SH-SY5Y (cell line): ENCODE results near the gene HMCN2.

ENCODE experiments used
- GATA2 ChIP-seq: IDR thresholded peaks from 2 replicates; pipeline ENCODE4 v1.6.1; 2011; ENCODE audit warnings: mild to moderate bottlenecking, low read depth, low read length
- GATA3 ChIP-seq: IDR thresholded peaks from 2 replicates; pipeline ENCODE4 v1.6.1; 2011; ENCODE audit warnings: low read depth, mild to moderate bottlenecking, low read length, moderate library complexity

The HMCN2 gene

GRCh38 chr9:130445268-130445983 is 179.9 kb downstream of the HMCN2 start:
- TF ChIP-seq GATA2 (no peak), GATA3 (no peak)

GRCh38 chr9:130446101-130446861 is 180.7 kb downstream of the HMCN2 start:
- TF ChIP-seq GATA2 = no peak
- no peak for TF ChIP-seq GATA3

- TF ChIP-seq GATA2 (no peak), GATA3 (no peak)
These were observed 181.7 kb downstream of the HMCN2 start for GRCh38 chr9:130447193-130447816.

- TF ChIP-seq GATA2 = no peak
- TF ChIP-seq GATA3 = no peak
These were observed 182.6 kb downstream of the HMCN2 start for GRCh38 chr9:130448035-130448624.

- TF ChIP-seq GATA2 (no peak), GATA3 (no peak)
These were observed 183.4 kb downstream of the HMCN2 start for GRCh38 chr9:130448771-130449603.

GRCh38 chr9:130450344-130451003 is 184.9 kb downstream of the HMCN2 start:
- TF ChIP-seq GATA3 = no peak
- TF ChIP-seq GATA2 = no peak

- TF ChIP-seq GATA2 = no peak
- TF ChIP-seq GATA3 = no peak
These were observed 185.4 kb downstream of the HMCN2 start for GRCh38 chr9:130451004-130451390.

- TF ChIP-seq GATA2 (no peak), GATA3 (no peak)
These were observed 186.2 kb downstream of the HMCN2 start for GRCh38 chr9:130451509-130452388.

GRCh38 chr9:130452835-130453234 is 187.3 kb downstream of the HMCN2 start:
- TF ChIP-seq GATA2 (no peak), GATA3 (no peak)

- peak; percentile 81 for TF ChIP-seq GATA2
- TF ChIP-seq GATA3 = no peak
These were observed 187.9 kb downstream of the HMCN2 start for GRCh38 chr9:130453487-130453886.

GRCh38 chr9:130454096-130454811 is 188.7 kb downstream of the HMCN2 start:
- TF ChIP-seq GATA2 = no peak
- no peak for TF ChIP-seq GATA3
